Fibroblast of lung (primary cell): ENCODE data around the gene LAMA1. TPM values are rescaled to one million over a fixed set of nuclear protein-coding genes. Genes with fewer than 3 reads are reported as not detected.

ENCODE experiments used
- DNase-seq, 2 donors: peaks; one replicate each; pipeline versions ENCODE4 v3.0.0 to v3.0.0-alpha.2; 2010; ENCODE audit warnings: low read depth in 2 of 2
- H2AFZ ChIP-seq: 2 replicates; pipeline ENCODE4 v1.5.1; 2012; ENCODE audit warnings: low read length, control low read depth, inconsistent platforms
- H3K27ac ChIP-seq: 2 replicates; pipeline ENCODE4 v1.5.1; 2011; ENCODE audit warnings: low read length, control low read depth; ENCODE audit not compliant: insufficient read depth
- H3K27me3 ChIP-seq: 2 replicates; pipeline ENCODE4 v1.5.1; 2011; ENCODE audit warnings: mild to moderate bottlenecking, low read length; ENCODE audit not compliant: control insufficient read depth, insufficient read depth
- H3K36me3 ChIP-seq: 2 replicates; pipeline ENCODE4 v1.5.1; 2011; ENCODE audit warnings: low read length; ENCODE audit not compliant: control insufficient read depth, insufficient read depth
- H3K4me1 ChIP-seq: 2 replicates; pipeline ENCODE4 v1.5.1; 2011; ENCODE audit warnings: low read length; ENCODE audit not compliant: control insufficient read depth, insufficient read depth; ENCODE audit errors: extremely low read depth
- H3K4me2 ChIP-seq: 2 replicates; pipeline ENCODE4 v1.5.1; 2011; ENCODE audit warnings: low read length, control low read depth; ENCODE audit not compliant: insufficient read depth; ENCODE audit errors: extremely low read depth
- H3K4me3 ChIP-seq, 4 experiments: fragments of 200-600 bp in 1 of 4; sonication (generic) in 1 of 4; replicated peaks in 1 of 4; 2 replicates each; pipeline ENCODE4 v1.5.1; 2011 to 2016; ENCODE audit warnings: low read length in 4 of 4, low read depth in 3 of 4, mild to moderate bottlenecking in 3 of 4, control low read depth in 2 of 4, inconsistent platforms in 1 of 4, mixed read lengths in 1 of 4; ENCODE audit not compliant: insufficient read depth in 1 of 4; ENCODE audit errors: control extremely low read depth in 1 of 4
- H3K79me2 ChIP-seq: 2 replicates; pipeline ENCODE4 v1.5.1; 2012; ENCODE audit warnings: mild to moderate bottlenecking, low read length, inconsistent platforms; ENCODE audit not compliant: control insufficient read depth, insufficient read depth
- H3K9ac ChIP-seq: 2 replicates; pipeline ENCODE4 v1.5.1; 2011; ENCODE audit warnings: mild to moderate bottlenecking, low read length, control low read depth; ENCODE audit not compliant: insufficient read depth
- H3K9me3 ChIP-seq: 2 replicates; pipeline ENCODE4 v1.5.1; 2012; ENCODE audit warnings: low read depth, low read length; ENCODE audit not compliant: control insufficient read depth, insufficient read depth
- H4K20me1 ChIP-seq: 2 replicates; pipeline ENCODE4 v1.5.1; 2011; ENCODE audit warnings: low read length; ENCODE audit not compliant: control insufficient read depth, insufficient read depth; ENCODE audit errors: extremely low read depth
- CTCF ChIP-seq, 2 donors: IDR thresholded peaks in 1 of 2; conservative IDR thresholded peaks in 1 of 2; 1 replicate in 1 of 2; 2 replicates in 1 of 2; pipeline ENCODE4 v1.5.1; 2011 to 2012; ENCODE audit warnings: low read length in 2 of 2, control low read depth in 1 of 2, inconsistent platforms in 1 of 2, low read depth in 1 of 2, mild to moderate bottlenecking in 1 of 2
- EZH2 ChIP-seq: IDR thresholded peaks from 2 replicates; pipeline ENCODE4 v1.5.1; 2012; ENCODE audit warnings: low read length, control low read depth, mild to moderate bottlenecking; ENCODE audit errors: missing control alignments
- polyA minus RNA-seq: library from RNA; depleted of rRNA, polyadenylated mRNA; stranded (reverse); fragments of >200 nt; gene quantifications from 2 replicates; pipeline ENCODE4 v1.2.3, GENCODE V29; 2011; ENCODE audit warnings: low replicate concordance
- polyA plus RNA-seq, 2 donors: library from polyadenylated mRNA; depleted of rRNA in 1 of 2; stranded (reverse) in 1 of 2; unstranded in 1 of 2; fragments of >200 nt; gene quantifications; 2 replicates each; pipeline ENCODE4 v1.2.1, GENCODE V29; 2011 to 2012; ENCODE audit warnings: missing spikeins in 1 of 2
- total RNA-seq: library from RNA; depleted of rRNA; stranded (reverse); fragments of >200 nt; gene quantifications from 2 replicates; pipeline ENCODE4 v1.2.1, GENCODE V29; 2014

The LAMA1 gene
- total RNA-seq (5.8 and 24.9 TPM in 2 replicates), polyA plus RNA-seq (1.2 and 6.2 TPM in 2 replicates), polyA minus RNA-seq (3.8 and 11.9 TPM in 2 replicates)
- polyA plus RNA-seq (2012), result 1.5 and 5.4 TPM in 2 replicates

- TF ChIP-seq CTCF (conservative IDR thresholded peaks at IDR 0.05 in 1 of 2, IDR thresholded peaks at IDR 0.05 in 1 of 2; ENCODE audit: low read depth in 1 of 2, low read length in 2 of 2), result no peak
- peak; percentile 17 for TF ChIP-seq EZH2
- H3K4me1 ChIP-seq, result no peaks in the 10 kb centered on the region
- H3K27ac ChIP-seq, result no peak within 1 kb of the TSS
- no peak within 1 kb of the TSS for H3K9ac ChIP-seq
- H3K9me3 ChIP-seq, result no peaks in the 10 kb centered on the region
- DNase-seq, result peak in 1 of 2 donors; percentile 22
- H3K27me3 ChIP-seq, result peaks cover 6% of the 10 kb centered on the region
- H3K4me3 ChIP-seq, result peak within 1 kb of the TSS; percentile 54 to 68 (median 57)
- H3K36me3 ChIP-seq, result no peaks in the 10 kb centered on the region
- H3K79me2 ChIP-seq, result no peaks in the 10 kb centered on the region
- peak within 1 kb of the TSS; percentile 90 for H3K4me2 ChIP-seq
- H2AFZ ChIP-seq, result no peak within 1 kb of the TSS
- no peaks in the 10 kb centered on the region for H4K20me1 ChIP-seq
Measured at GRCh38 chr18:7117390-7118355, at the start of gene LAMA1. TSS of gene LAMA1 (minus strand) at chr18:7117797. CDS start at chr18:7117720, 77 bp downstream.

GRCh38 chr18:7165846-7166393, 48.3 kb upstream of the LAMA1 start:
- Histone ChIP-seq H3K9me3 (no peaks in the 10 kb centered on the region), H3K4me3 (no peak overlapping the region), H3K27me3 (no peaks in the 10 kb centered on the region), H3K4me1 (no peaks in the 10 kb centered on the region), H4K20me1 (no peaks in the 10 kb centered on the region), H3K27ac (no peak overlapping the region), H3K4me2 (no peak overlapping the region), H2AFZ (no peak overlapping the region), H3K9ac (no peak overlapping the region), H3K36me3 (no peaks in the 10 kb centered on the region), H3K79me2 (no peaks in the 10 kb centered on the region)
- TF ChIP-seq CTCF (conservative IDR thresholded peaks at IDR 0.05 in 1 of 2, IDR thresholded peaks at IDR 0.05 in 1 of 2; ENCODE audit: low read depth in 1 of 2, low read length in 2 of 2) (no peak), EZH2 (no peak)
- no peak for DNase-seq

GRCh38 chr18:7164323-7165004, 46.9 kb upstream of the LAMA1 start:
- TF ChIP-seq EZH2 (no peak), CTCF (conservative IDR thresholded peaks at IDR 0.05 in 1 of 2, IDR thresholded peaks at IDR 0.05 in 1 of 2; ENCODE audit: low read depth in 1 of 2, low read length in 2 of 2) (peak; percentile 29 to 49)

More at GRCh38 chr18:7164323-7165004, 46.9 kb upstream of the LAMA1 start:
- no peaks in the 10 kb centered on the region for H3K4me1 ChIP-seq
- no peak overlapping the region for H3K27ac ChIP-seq
- H3K9ac ChIP-seq, result no peak overlapping the region
- H4K20me1 ChIP-seq, result no peaks in the 10 kb centered on the region
- no peaks in the 10 kb centered on the region for H3K79me2 ChIP-seq
- no peaks in the 10 kb centered on the region for H3K9me3 ChIP-seq
- H3K4me3 ChIP-seq, result no peak overlapping the region
- peak in 1 of 2 donors; percentile 18 for DNase-seq
- no peak overlapping the region for H2AFZ ChIP-seq
- no peaks in the 10 kb centered on the region for H3K36me3 ChIP-seq
- H3K4me2 ChIP-seq, result no peak overlapping the region
- H3K27me3 ChIP-seq, result no peaks in the 10 kb centered on the region
